ENCODE results near the gene GSPT1.

- TF ChIP-seq TAF1 (IDR thresholded peaks at IDR 0.05; ENCODE audit: borderline replicate concordance, insufficient read depth, low read length), result no peak
- TF ChIP-seq POLR2AphosphoS5 (IDR thresholded peaks at IDR 0.05; ENCODE audit: low read depth, low read length), result no peak
- no peak for TF ChIP-seq SIN3A (IDR thresholded peaks at IDR 0.05; ENCODE audit: borderline replicate concordance, insufficient read depth, low read length)
- no peak for TF ChIP-seq REST (IDR thresholded peaks at IDR 0.05; ENCODE audit: insufficient read depth in 1 of 2, low read depth in 2 of 2, low read length in 2 of 2)
Measured at GRCh38 chr16:11955713-11956123, 40.0 kb upstream of the GSPT1 start.
